Renal cortex interstitium (tissue), 11 donors: ENCODE results near the gene CCL5. TPM values are rescaled to one million over a fixed set of nuclear protein-coding genes. Genes with fewer than 3 reads are reported as not detected.

ENCODE experiments used
- DNase-seq, 11 donors: peaks; one replicate each; pipeline ENCODE4 v3.0.0-alpha.2; 2013; ENCODE audit warnings: low read depth in 9 of 11, low spot score in 4 of 11; ENCODE audit errors: extremely low read depth in 1 of 11
- polyA plus RNA-seq, 3 donors: library from polyadenylated mRNA; unstranded; fragments of 120-200 nt; gene quantifications; one replicate each; pipeline ENCODE4 v1.2.1, GENCODE V29; 2013; ENCODE audit not compliant: insufficient read length in 3 of 3

The CCL5 gene
- polyA plus RNA-seq, 3 donors, result 1.9 to 2.1 (median 2.0) TPM

- no peak for DNase-seq
These were observed 37.9 kb downstream of the CCL5 start for GRCh38 chr17:35842239-35842638.

- no peak for DNase-seq
These were observed 38.7 kb downstream of the CCL5 start for GRCh38 chr17:35841505-35841904.

GRCh38 chr17:35841101-35841500 lies 39.1 kb downstream of the CCL5 start:
- DNase-seq, result no peak

GRCh38 chr17:35825206-35825605 lies 55.0 kb downstream of the CCL5 start:
- no peak for DNase-seq

Other genes with a start within 250 kb of the CCL5 start
- gene RASL10B, start 148.7 kb downstream of the CCL5 start, polyA plus RNA-seq, result 10 to 100 TPM; 11.0 to 18.4 (median 11.7) TPM
- gene GAS2L2, start 127.1 kb downstream of the CCL5 start, polyA plus RNA-seq, result under 1 TPM; 0.06 to 0.08 (median 0.08) TPM
- under 1 TPM in 2 of 3 donors, not detected in 1; 0.25 to 0.26 TPM for gene C17orf50, start 119.5 kb downstream of the CCL5 start, polyA plus RNA-seq
- gene MMP28, start 84.7 kb downstream of the CCL5 start, polyA plus RNA-seq, result 1 to 10 TPM; 1.3 to 2.4 (median 2.1) TPM
- 100 to 1,000 TPM; 232 to 250 (median 245) TPM for gene TAF15, start 70.9 kb downstream of the CCL5 start, polyA plus RNA-seq
- under 1 TPM in 1 of 3 donors, not detected in 2; 0.09 TPM for gene HEATR9, start 11.5 kb downstream of the CCL5 start, polyA plus RNA-seq
- gene RDM1, start 50.4 kb upstream of the CCL5 start, polyA plus RNA-seq, result 1 to 10 TPM; 2.3 to 3.6 (median 3.4) TPM
- gene LYZL6, start 63.4 kb upstream of the CCL5 start, polyA plus RNA-seq, result not detected
- under 1 TPM; 0.14 to 0.36 (median 0.20) TPM for gene CCL16, start 101.1 kb upstream of the CCL5 start, polyA plus RNA-seq
- 10 to 100 TPM; 12.9 to 23.9 (median 14.8) TPM for gene CCL14, start 106.4 kb upstream of the CCL5 start, polyA plus RNA-seq
- 1 to 10 TPM; 6.4 to 7.7 (median 6.9) TPM for gene CCL15, start 121.2 kb upstream of the CCL5 start, polyA plus RNA-seq
- gene CCL23, start 137.6 kb upstream of the CCL5 start, polyA plus RNA-seq, result under 1 TPM in 1 of 3 donors, not detected in 2; 0.98 TPM
- not detected for gene CCL18, start 183.9 kb upstream of the CCL5 start, polyA plus RNA-seq
- gene CCL3, start 209.8 kb upstream of the CCL5 start, polyA plus RNA-seq, result 1 to 10 TPM in 2 of 3 donors, under 1 TPM in 1; 0.35 to 5.1 (median 2.9) TPM
- 1 to 10 TPM in 2 of 3 donors, under 1 TPM in 1; 0.76 to 3.9 (median 1.1) TPM for gene CCL4, start 223.5 kb upstream of the CCL5 start, polyA plus RNA-seq